GM10266 (cell line): ENCODE measurements around the gene SYNE1.

Experiments used
- DNase-seq: peaks from one replicate; pipeline ENCODE4 v3.0.0; 2012; ENCODE audit errors: extremely low spot score
- CTCF ChIP-seq: IDR thresholded peaks from 2 replicates; pipeline ENCODE4 v1.5.1; 2012; ENCODE audit warnings: mild to moderate bottlenecking, low read depth; ENCODE audit not compliant: control insufficient read depth, insufficient read depth; ENCODE audit errors: missing control alignments

Gene SYNE1

GRCh38 chr6:152399399-152399798, 237.8 kb downstream of the SYNE1 start:
- TF ChIP-seq CTCF: no peak
- DNase-seq: no peak

DNA sequence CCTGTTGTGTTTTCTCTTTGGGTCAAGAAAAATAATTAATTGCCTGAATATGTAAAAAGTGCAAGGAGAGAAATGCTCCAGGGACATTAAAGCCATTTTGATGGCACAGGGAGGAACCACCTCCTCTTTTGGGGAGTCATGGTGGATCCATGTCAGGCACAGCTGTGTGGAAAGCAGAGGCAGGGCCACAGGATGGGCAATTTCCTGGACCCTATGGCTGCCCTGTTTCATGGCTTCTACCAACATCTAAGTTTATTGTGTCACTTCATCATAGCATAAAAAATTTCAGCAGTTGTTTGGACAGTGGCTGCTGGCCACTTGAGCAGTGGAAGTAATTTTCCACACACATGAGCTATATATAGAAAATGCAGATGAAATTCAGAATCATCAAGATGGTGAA, 238.2 kb downstream of the SYNE1 start:
- no peak for TF ChIP-seq CTCF
- DNase-seq: no peak

- TF ChIP-seq CTCF: no peak
- no peak for DNase-seq
These were observed 238.8 kb downstream of the SYNE1 start for GRCh38 chr6:152398316-152398715.

DNA sequence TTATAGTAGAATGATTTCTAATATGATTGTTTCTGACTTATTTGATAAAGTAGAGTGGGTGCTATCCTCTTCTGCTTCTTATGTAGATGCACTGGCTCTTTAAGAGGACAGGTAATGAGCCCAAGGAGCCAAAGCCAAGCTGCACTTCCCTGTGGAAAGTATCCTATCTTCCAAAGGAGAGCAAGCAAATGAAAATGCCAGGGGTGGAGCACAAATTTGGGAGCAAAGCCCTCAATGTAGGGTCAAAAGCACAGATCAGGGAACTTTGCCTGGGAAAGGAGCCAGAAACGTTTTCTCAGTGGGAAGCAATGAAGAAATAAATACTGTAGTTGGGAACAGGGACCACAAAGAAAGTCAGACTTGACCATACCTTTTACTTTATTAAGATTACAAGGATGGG, 242.9 kb downstream of the SYNE1 start:
- no peak for TF ChIP-seq CTCF
- no peak for DNase-seq

DNA sequence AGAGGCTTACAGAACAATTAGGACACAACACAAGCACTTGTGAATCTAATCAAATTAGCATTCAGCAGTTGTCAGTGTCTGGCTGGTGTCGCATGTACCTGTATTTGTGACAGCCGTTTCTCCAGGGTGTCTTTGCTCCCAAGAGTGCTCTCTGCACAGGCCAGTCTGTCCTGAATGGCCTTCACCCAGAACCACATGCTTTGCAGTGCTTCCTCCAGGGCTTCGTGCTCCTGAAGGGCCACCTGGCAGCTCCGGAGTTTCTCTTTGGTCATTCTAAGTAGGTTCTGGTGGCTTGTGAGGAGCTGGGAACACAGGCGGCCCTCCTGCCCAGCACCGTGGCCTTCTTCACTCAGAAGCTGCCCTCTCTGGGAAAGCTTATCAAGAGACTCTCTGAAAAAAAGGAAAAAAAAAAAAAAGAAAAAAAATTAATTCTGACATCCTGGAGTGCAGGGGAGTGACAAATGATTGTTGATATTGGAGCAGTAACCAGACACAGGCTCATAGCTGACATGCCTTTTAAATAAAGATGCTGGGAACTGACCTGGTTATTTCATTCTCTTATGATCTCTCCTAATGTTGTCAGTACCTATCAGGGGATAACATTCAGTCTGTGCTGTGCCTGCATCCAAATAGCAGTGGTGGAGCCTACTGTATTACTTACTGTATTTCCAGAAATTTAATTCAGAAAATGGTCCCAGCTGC, 245.8 kb downstream of the SYNE1 start:
- DNase-seq: no peak
- no peak for TF ChIP-seq CTCF

- no peak for TF ChIP-seq CTCF
- no peak for DNase-seq
These were observed 250.1 kb downstream of the SYNE1 start for GRCh38 chr6:152387091-152387490.

DNA sequence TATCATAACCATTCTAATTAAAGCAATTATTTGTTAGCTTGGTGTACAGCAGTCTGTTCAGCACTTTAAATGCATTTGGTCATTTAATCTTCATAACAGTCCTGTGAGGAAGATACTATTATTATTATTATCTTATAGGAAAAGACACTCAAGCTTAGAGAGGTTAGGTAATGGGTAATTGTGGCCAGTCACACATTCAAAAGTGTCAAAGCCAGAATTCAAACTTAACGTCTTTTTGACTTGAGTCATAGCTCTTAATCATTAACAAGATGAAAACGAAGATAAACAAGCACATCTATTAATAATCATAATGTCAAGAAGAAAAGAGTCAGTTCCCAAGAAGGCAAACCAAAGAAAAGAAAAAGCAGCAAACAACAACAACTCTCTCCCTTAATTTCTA, 251.0 kb downstream of the SYNE1 start:
- no peak for TF ChIP-seq CTCF
- DNase-seq: no peak
